PC-9 (cell line): ENCODE data around the gene SAMSN1.

ENCODE experiments used
- EZH2 ChIP-seq: fragments of 200-600 bp; sonication (generic); IDR thresholded peaks from 2 replicates; pipeline ENCODE4 v1.8.0; 2017; ENCODE audit warnings: antibody characterized with exemption, low read depth
- TF ChIP-seq, protein P1 (sequence below): fragments of 200-600 bp; sonication (generic); conservative IDR thresholded peaks from 2 replicates; pipeline ENCODE4 v1.6.1; 2017; ENCODE audit warnings: mixed run types, antibody characterized with exemption, mild to moderate bottlenecking, moderate library complexity

- TF ChIP-seq, protein P1, sequence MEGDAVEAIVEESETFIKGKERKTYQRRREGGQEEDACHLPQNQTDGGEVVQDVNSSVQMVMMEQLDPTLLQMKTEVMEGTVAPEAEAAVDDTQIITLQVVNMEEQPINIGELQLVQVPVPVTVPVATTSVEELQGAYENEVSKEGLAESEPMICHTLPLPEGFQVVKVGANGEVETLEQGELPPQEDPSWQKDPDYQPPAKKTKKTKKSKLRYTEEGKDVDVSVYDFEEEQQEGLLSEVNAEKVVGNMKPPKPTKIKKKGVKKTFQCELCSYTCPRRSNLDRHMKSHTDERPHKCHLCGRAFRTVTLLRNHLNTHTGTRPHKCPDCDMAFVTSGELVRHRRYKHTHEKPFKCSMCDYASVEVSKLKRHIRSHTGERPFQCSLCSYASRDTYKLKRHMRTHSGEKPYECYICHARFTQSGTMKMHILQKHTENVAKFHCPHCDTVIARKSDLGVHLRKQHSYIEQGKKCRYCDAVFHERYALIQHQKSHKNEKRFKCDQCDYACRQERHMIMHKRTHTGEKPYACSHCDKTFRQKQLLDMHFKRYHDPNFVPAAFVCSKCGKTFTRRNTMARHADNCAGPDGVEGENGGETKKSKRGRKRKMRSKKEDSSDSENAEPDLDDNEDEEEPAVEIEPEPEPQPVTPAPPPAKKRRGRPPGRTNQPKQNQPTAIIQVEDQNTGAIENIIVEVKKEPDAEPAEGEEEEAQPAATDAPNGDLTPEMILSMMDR, result no peak
- TF ChIP-seq EZH2, result no peak
These were observed 41.2 kb upstream of the SAMSN1 start for GRCh38 chr21:14587266-14587665.
